Neural progenitor cell (in vitro differentiated cells): ENCODE results near the gene SDR39U1. TPM values are rescaled to one million over a fixed set of nuclear protein-coding genes. Genes with fewer than 3 reads are reported as not detected.
"Not testable (repeated sequence)": the region's sequence is repeated elsewhere in the genome, so short reads cannot be mapped to it uniquely, and the experiment has no call there.

ENCODE experiments used
- DNase-seq: peaks from one replicate; pipeline ENCODE4 v3.0.0-alpha.2; 2016; ENCODE audit warnings: low spot score
- H2AFZ ChIP-seq: fragments of 200-600 bp; sonication (generic); replicated peaks from 2 replicates; pipeline ENCODE4 v1.6.1; 2016; ENCODE audit warnings: antibody characterized with exemption
- H3F3A ChIP-seq: fragments of 200-600 bp; sonication (generic); 2 replicates; pipeline ENCODE4 v1.6.1; 2016; ENCODE audit warnings: antibody characterized with exemption, low read depth
- H3K27ac ChIP-seq: fragments of 200-600 bp; sonication (generic); 2 replicates; pipeline ENCODE4 v1.5.1; 2016; ENCODE audit warnings: mild to moderate bottlenecking
- H3K27me3 ChIP-seq: fragments of 200-600 bp; sonication (generic); 2 replicates; pipeline ENCODE4 v1.6.1; 2016; ENCODE audit warnings: mild to moderate bottlenecking, moderate library complexity
- H3K36me3 ChIP-seq: fragments of 200-600 bp; sonication (generic); 2 replicates; pipeline ENCODE4 v1.5.1; 2016
- H3K4me1 ChIP-seq: fragments of 200-600 bp; sonication (generic); 2 replicates; pipeline ENCODE4 v1.6.1; 2016; ENCODE audit warnings: mixed run types
- H3K4me2 ChIP-seq: fragments of 200-600 bp; sonication (generic); 2 replicates; pipeline ENCODE4 v1.6.1; 2016
- H3K4me3 ChIP-seq: fragments of 200-600 bp; sonication (generic); 2 replicates; pipeline ENCODE4 v1.5.1; 2016
- H3K79me2 ChIP-seq: fragments of 200-600 bp; sonication (generic); 2 replicates; pipeline ENCODE4 v1.6.1; 2016; ENCODE audit warnings: low read depth
- H3K9ac ChIP-seq: fragments of 200-600 bp; sonication (generic); 2 replicates; pipeline ENCODE4 v1.6.1; 2016
- H3K9me3 ChIP-seq: fragments of 200-600 bp; sonication (generic); 2 replicates; pipeline ENCODE4 v1.5.1; 2016; ENCODE audit warnings: low read depth
- H4K20me1 ChIP-seq: fragments of 200-600 bp; sonication (generic); 2 replicates; pipeline ENCODE4 v1.6.1; 2016; ENCODE audit warnings: low read depth
- H3K27ac Mint-ChIP-seq: 3 replicates; pipeline ENCODE4 v1.8.0; 2021; ENCODE audit warnings: mixed read lengths
- H3K27me3 Mint-ChIP-seq: 2 replicates; pipeline ENCODE4 v1.8.0; 2022; ENCODE audit warnings: low read depth, mild to moderate bottlenecking, inconsistent platforms, moderate library complexity, mixed read lengths; ENCODE audit not compliant: insufficient read depth
- H3K36me3 Mint-ChIP-seq: 3 replicates; pipeline ENCODE4 v1.8.0; 2021; ENCODE audit warnings: mixed read lengths
- H3K4me1 Mint-ChIP-seq: 3 replicates; pipeline ENCODE4 v1.8.0; 2021; ENCODE audit warnings: mixed read lengths
- H3K4me3 Mint-ChIP-seq: 3 replicates; pipeline ENCODE4 v1.8.0; 2021; ENCODE audit warnings: mild to moderate bottlenecking, moderate library complexity, mixed read lengths
- H3K9me3 Mint-ChIP-seq: 3 replicates; pipeline ENCODE4 v1.8.0; 2020; ENCODE audit warnings: mixed read lengths
- EZH2 ChIP-seq: fragments of 200-600 bp; sonication (generic); IDR thresholded peaks from 2 replicates; pipeline ENCODE4 v1.6.1; 2017; ENCODE audit warnings: antibody characterized with exemption, mild to moderate bottlenecking, moderate library complexity
- EZH2phosphoT487 ChIP-seq: fragments of 200-600 bp; sonication (generic); IDR thresholded peaks from 2 replicates; pipeline ENCODE4 v1.6.1; 2017; ENCODE audit warnings: antibody characterized with exemption
- total RNA-seq: library from RNA; depleted of rRNA; stranded (reverse); fragments of >200 nt; gene quantifications from 2 replicates; pipeline ENCODE4 v1.2.3, GENCODE V29; 2015; ENCODE audit warnings: low replicate concordance
- TF ChIP-seq, protein P1 (sequence below): fragments of 200-600 bp; sonication (generic); IDR thresholded peaks from 2 replicates; pipeline ENCODE4 v1.5.1; 2017; ENCODE audit warnings: antibody characterized with exemption, mild to moderate bottlenecking

The SDR39U1 gene
- total RNA-seq, 1 donor from 2014 or later, result 19.0 TPM

DNA sequence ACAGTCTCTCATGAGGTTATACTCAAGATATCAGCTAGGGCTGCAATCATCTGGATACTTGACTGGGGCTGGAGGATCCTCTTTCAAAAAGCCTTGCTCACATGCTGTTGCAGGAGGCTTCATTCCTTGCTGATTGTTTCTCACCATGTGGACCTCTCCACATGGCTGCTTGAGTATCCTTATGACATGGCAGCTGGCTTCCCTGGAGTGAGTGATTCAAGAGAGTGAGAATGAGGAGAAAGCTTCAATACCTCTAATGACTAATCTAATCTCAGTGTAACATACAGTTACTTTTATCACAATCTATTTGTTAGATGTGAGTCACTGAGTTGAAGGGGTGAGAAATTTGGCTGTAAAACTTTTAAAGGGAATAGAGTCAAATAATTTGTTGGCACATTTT lies 14.4 kb upstream of the SDR39U1 start:
- Histone ChIP-seq H3K79me2 (no peaks in the 10 kb centered on the region), H3K4me1 (no peaks in the 10 kb centered on the region), H3K36me3 (no peaks in the 10 kb centered on the region), H3K9ac (no peak overlapping the region), H3K27me3 (no peaks in the 10 kb centered on the region), H3K4me3 (no peak overlapping the region), H3K4me2 (no peak overlapping the region), H3F3A (no peaks in the 10 kb centered on the region), H3K27ac (no peak overlapping the region), H3K9me3 (peaks cover 6% of the 10 kb centered on the region), H4K20me1 (no peaks in the 10 kb centered on the region), H2AFZ (no peak overlapping the region)
- H3K9me3 Mint-ChIP-seq, result peaks cover 10% of the 10 kb centered on the region
- H3K27me3 Mint-ChIP-seq, result no peaks in the 10 kb centered on the region
- peaks cover 20% of the 10 kb centered on the region for H3K36me3 Mint-ChIP-seq
- no peak overlapping the region for H3K4me3 Mint-ChIP-seq
- no peak overlapping the region for H3K27ac Mint-ChIP-seq
- TF ChIP-seq, protein P1, sequence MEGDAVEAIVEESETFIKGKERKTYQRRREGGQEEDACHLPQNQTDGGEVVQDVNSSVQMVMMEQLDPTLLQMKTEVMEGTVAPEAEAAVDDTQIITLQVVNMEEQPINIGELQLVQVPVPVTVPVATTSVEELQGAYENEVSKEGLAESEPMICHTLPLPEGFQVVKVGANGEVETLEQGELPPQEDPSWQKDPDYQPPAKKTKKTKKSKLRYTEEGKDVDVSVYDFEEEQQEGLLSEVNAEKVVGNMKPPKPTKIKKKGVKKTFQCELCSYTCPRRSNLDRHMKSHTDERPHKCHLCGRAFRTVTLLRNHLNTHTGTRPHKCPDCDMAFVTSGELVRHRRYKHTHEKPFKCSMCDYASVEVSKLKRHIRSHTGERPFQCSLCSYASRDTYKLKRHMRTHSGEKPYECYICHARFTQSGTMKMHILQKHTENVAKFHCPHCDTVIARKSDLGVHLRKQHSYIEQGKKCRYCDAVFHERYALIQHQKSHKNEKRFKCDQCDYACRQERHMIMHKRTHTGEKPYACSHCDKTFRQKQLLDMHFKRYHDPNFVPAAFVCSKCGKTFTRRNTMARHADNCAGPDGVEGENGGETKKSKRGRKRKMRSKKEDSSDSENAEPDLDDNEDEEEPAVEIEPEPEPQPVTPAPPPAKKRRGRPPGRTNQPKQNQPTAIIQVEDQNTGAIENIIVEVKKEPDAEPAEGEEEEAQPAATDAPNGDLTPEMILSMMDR, result no peak
- TF ChIP-seq EZH2, result no peak
- no peaks in the 10 kb centered on the region for H3K4me1 Mint-ChIP-seq
- DNase-seq, result no peak

DNA sequence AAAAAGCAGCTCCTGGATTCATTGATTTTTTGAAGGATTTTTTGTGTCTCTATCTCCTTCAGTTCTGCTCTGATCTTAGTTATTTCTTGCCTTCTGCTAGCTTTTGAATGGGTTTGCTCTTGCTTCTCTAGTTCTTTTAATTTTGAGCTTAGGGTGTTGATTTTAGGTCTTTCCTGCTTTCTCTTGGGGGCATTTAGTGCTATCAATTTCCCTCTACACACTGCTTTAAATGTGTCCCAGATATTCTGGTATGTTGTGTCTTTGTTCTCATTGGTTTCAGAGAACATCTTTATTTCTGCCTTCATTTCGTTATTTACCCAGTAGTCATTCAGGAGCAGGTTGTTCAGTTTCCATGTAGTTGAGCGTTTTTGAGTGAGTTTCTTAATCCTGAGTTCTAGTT lies 8.3 kb upstream of the SDR39U1 start:
- H3K9me3 ChIP-seq, H3K4me1 Mint-ChIP-seq, H3K27me3 Mint-ChIP-seq, H3K27ac Mint-ChIP-seq, H3K4me3 ChIP-seq, H3K9ac ChIP-seq, H3K27me3 ChIP-seq, H3K9me3 Mint-ChIP-seq, H3K27ac ChIP-seq, H3K4me2 ChIP-seq, DNase-seq, H3F3A ChIP-seq, H3K4me3 Mint-ChIP-seq, H3K4me1 ChIP-seq, H2AFZ ChIP-seq, H3K36me3 ChIP-seq, H3K79me2 ChIP-seq, H4K20me1 ChIP-seq: not testable (repeated sequence)
- peaks cover 17% of the 10 kb centered on the region for H3K36me3 Mint-ChIP-seq

DNA sequence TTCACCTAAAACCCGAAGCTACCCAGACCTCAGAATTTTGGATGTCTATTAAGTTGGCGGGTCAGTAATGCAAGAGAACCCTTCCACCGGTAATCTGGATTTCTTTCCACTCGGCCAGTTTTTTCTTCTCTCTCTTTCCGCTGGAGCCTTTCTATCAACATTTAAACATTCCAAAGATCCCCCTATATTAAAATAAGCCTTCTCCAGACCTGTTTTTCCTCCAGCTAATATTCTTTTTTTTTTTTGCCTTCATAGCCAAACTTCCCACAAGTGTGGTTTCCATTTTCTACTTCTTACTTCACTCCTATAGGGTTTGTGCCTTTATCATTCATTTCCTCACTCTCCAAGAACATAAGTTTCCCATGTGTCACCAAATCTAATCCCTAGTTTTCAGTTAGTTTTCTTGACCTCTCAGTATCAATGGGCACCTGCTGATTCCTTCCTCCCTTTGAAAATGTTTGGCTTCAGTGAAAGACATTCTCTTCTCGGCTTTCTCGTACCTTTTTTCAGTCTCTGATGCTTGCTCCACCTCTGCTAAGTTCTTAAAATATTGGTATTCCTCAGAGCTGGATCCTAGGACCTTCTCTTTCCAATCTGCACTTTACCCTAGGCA lies 583 bp upstream of the SDR39U1 start:
- Histone ChIP-seq H3K27ac (no peak overlapping the region), H3K4me1 (peaks cover 9% of the 10 kb centered on the region), H2AFZ (peak overlapping the region; percentile 27), H3K79me2 (peaks cover 21% of the 10 kb centered on the region), H4K20me1 (no peaks in the 10 kb centered on the region), H3K27me3 (no peaks in the 10 kb centered on the region), H3F3A (peaks cover 13% of the 10 kb centered on the region), H3K4me3 (peak overlapping the region; percentile 75), H3K9ac (peak overlapping the region; percentile 58), H3K4me2 (peak overlapping the region; percentile 88), H3K36me3 (no peaks in the 10 kb centered on the region), H3K9me3 (no peaks in the 10 kb centered on the region)
- Mint-ChIP-seq H3K9me3 (no peaks in the 10 kb centered on the region), H3K27ac (peak overlapping the region; percentile 98), H3K4me3 (peak overlapping the region; percentile 91), H3K27me3 (peaks cover 7% of the 10 kb centered on the region), H3K36me3 (peaks cover 12% of the 10 kb centered on the region), H3K4me1 (peaks cover 10% of the 10 kb centered on the region)
- TF ChIP-seq, protein P1, result no peak
- no peak for TF ChIP-seq EZH2phosphoT487
- TF ChIP-seq EZH2, result no peak
- no peak for DNase-seq

DNA sequence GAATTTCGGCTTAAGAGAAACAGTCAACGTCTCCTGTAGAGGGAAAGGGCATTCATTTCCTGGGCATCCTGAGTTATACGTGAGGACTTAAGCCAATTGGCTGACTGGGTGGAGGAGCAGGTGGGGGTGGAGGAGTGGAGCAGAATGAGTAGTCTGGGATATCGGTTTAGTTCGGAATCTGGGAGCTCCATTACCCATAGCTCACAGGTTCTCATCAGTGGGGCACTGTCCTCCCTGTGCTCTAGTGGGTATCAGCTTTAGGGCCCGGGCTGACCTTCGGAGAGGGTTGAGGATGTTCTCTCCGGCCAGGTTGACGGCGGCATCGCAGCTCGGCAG lies 704 bp downstream of the SDR39U1 start:
- no peak overlapping the region for H2AFZ ChIP-seq
- H3K4me3 ChIP-seq, result peak overlapping the region; percentile 75
- H3K4me1 Mint-ChIP-seq, result peaks cover 11% of the 10 kb centered on the region
- H3K9me3 Mint-ChIP-seq, result no peaks in the 10 kb centered on the region
- no peak overlapping the region for H3K9ac ChIP-seq
- H3K27me3 Mint-ChIP-seq, result peaks cover 11% of the 10 kb centered on the region
- H3K36me3 ChIP-seq, result no peaks in the 10 kb centered on the region
- no peak for DNase-seq
- peak overlapping the region; percentile 88 for H3K4me2 ChIP-seq
- H3K79me2 ChIP-seq, result peaks cover 21% of the 10 kb centered on the region
- no peaks in the 10 kb centered on the region for H3K27me3 ChIP-seq
- TF ChIP-seq, protein P1, result no peak
- no peak for TF ChIP-seq EZH2phosphoT487
- TF ChIP-seq EZH2, result no peak
- no peaks in the 10 kb centered on the region for H3K9me3 ChIP-seq
- H4K20me1 ChIP-seq, result peaks cover 11% of the 10 kb centered on the region
- H3F3A ChIP-seq, result peaks cover 21% of the 10 kb centered on the region
- peaks cover 9% of the 10 kb centered on the region for H3K4me1 ChIP-seq
- peaks cover 14% of the 10 kb centered on the region for H3K36me3 Mint-ChIP-seq
- H3K27ac ChIP-seq, result no peak overlapping the region
- H3K4me3 Mint-ChIP-seq, result peak overlapping the region; percentile 91
- H3K27ac Mint-ChIP-seq, result peak overlapping the region; percentile 83
